NCI-H82 treated with DMSO at 0.1 percent for 48 hours (cell line): Measurements from ENCODE around the gene MAPKAP1.

ENCODE experiments used
- DNase-seq: peaks from one replicate; lab custom pipeline; 2025; ENCODE audit not compliant: unreplicated experiment; lab: John Stamatoyannopoulos, UW

MAPKAP1 gene

GRCh38 chr9:125435776-125436612 lies 271.0 kb downstream of the MAPKAP1 start:
- DNase-seq, result no peak

- DNase-seq, result no peak
Measured at GRCh38 chr9:125434986-125435775, 271.8 kb downstream of the MAPKAP1 start.

GRCh38 chr9:125433461-125434011 lies 273.5 kb downstream of the MAPKAP1 start:
- DNase-seq, result peak; percentile 94

- DNase-seq, result no peak
Measured at GRCh38 chr9:125432715-125433385, 274.2 kb downstream of the MAPKAP1 start.

- DNase-seq, result no peak
Measured at GRCh38 chr9:125431741-125432271, 275.2 kb downstream of the MAPKAP1 start.

- DNase-seq, result no peak
Measured at GRCh38 chr9:125431012-125431305, 276.0 kb downstream of the MAPKAP1 start.

GRCh38 chr9:125430161-125431011 lies 276.6 kb downstream of the MAPKAP1 start:
- no peak for DNase-seq

GRCh38 chr9:125429476-125430160 lies 277.4 kb downstream of the MAPKAP1 start:
- no peak for DNase-seq

- DNase-seq, result peak; percentile 36
Measured at GRCh38 chr9:125428902-125429467, 278.0 kb downstream of the MAPKAP1 start.

- peak; percentile 46 for DNase-seq
Measured at GRCh38 chr9:125428060-125428901, 278.7 kb downstream of the MAPKAP1 start.

GRCh38 chr9:125427556-125427955 lies 279.5 kb downstream of the MAPKAP1 start:
- DNase-seq, result no peak

- DNase-seq, result no peak
Measured at GRCh38 chr9:125426926-125427325, 280.1 kb downstream of the MAPKAP1 start.

- no peak for DNase-seq
Measured at GRCh38 chr9:125425901-125426515, 281.0 kb downstream of the MAPKAP1 start.

GRCh38 chr9:125425170-125425897 lies 281.7 kb downstream of the MAPKAP1 start:
- DNase-seq, result no peak

- no peak for DNase-seq
Measured at GRCh38 chr9:125423964-125424363, 283.0 kb downstream of the MAPKAP1 start.

GRCh38 chr9:125422853-125423252 lies 284.2 kb downstream of the MAPKAP1 start:
- no peak for DNase-seq

- no peak for DNase-seq
Measured at GRCh38 chr9:125421591-125422181, 285.3 kb downstream of the MAPKAP1 start.
